Glutamatergic neuron (in vitro differentiated cells): Measurements from ENCODE around the gene CLIC1. TPM values are rescaled to one million over a fixed set of nuclear protein-coding genes. Genes with fewer than 3 reads are reported as not detected.

Source experiments
- DNase-seq: peaks from one replicate; pipeline ENCODE4 v3.0.0; 2022
- H3K27ac Mint-ChIP-seq: one replicate; pipeline ENCODE4 v1.8.0; 2020; ENCODE audit warnings: mild to moderate bottlenecking, mixed read lengths, inconsistent platforms; ENCODE audit not compliant: unreplicated experiment
- H3K27me3 Mint-ChIP-seq: one replicate; pipeline ENCODE4 v1.8.0; 2020; ENCODE audit warnings: mild to moderate bottlenecking, moderate library complexity, mixed read lengths, inconsistent platforms; ENCODE audit not compliant: unreplicated experiment
- H3K36me3 Mint-ChIP-seq: one replicate; pipeline ENCODE4 v1.8.0; 2020; ENCODE audit warnings: mild to moderate bottlenecking, mixed read lengths, inconsistent platforms; ENCODE audit not compliant: unreplicated experiment
- H3K4me1 Mint-ChIP-seq: one replicate; pipeline ENCODE4 v1.8.0; 2020; ENCODE audit warnings: mild to moderate bottlenecking, low read depth, mixed read lengths, inconsistent platforms; ENCODE audit not compliant: unreplicated experiment
- H3K4me3 Mint-ChIP-seq: one replicate; pipeline ENCODE4 v1.8.0; 2020; ENCODE audit warnings: mild to moderate bottlenecking, mixed read lengths, inconsistent platforms; ENCODE audit not compliant: unreplicated experiment
- H3K9me3 Mint-ChIP-seq: one replicate; pipeline ENCODE4 v1.8.0; 2020; ENCODE audit warnings: mild to moderate bottlenecking, moderate library complexity, mixed read lengths, inconsistent platforms; ENCODE audit not compliant: unreplicated experiment
- total RNA-seq: library from RNA; stranded (reverse); fragmentation: NEBNext Ultra II Directional; extraction: Animal tissue kit (Norgen Biotek cat#: 25700); gene quantifications from one replicate; pipeline ENCODE4 v1.2.1, GENCODE V29; 2021; ENCODE audit not compliant: unreplicated experiment
- TF ChIP-seq, protein P1 (sequence below): fragments of 200-600 bp; sonication (generic); IDR thresholded peaks from one replicate; pipeline ENCODE4 v1.5.0; 2021; ENCODE audit not compliant: partially characterized antibody, unreplicated experiment

Gene CLIC1
- total RNA-seq, 1 donor from 2014 or later = 310 TPM

DNA sequence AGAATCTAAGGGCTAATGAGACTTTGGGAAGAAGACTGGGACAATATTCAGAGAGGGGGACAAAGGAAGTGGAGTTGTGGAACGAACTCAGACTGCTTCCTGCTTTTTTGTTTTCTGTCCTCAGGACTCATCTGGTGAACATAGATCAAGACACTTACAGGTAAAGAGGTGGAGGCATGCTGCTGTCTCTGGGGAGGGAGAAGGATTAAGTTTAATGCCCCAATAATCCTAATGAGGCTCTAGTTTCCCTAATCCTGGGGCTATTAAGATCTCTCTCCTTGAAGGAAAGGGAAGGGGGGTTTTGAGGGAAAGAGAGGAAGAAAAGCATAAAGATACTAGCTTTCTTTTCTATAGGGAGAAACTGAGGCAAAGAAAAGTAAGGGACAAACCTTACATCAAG, 8.1 kb upstream of the CLIC1 start:
- DNase-seq = no peak
- Mint-ChIP-seq H3K9me3 (peaks cover 11% of the 10 kb centered on the region), H3K36me3 (no peaks in the 10 kb centered on the region), H3K4me3 (peak overlapping the region; percentile 32), H3K4me1 (no peaks in the 10 kb centered on the region), H3K27me3 (peaks cover 6% of the 10 kb centered on the region), H3K27ac (no peak overlapping the region)
- TF ChIP-seq, protein P1, sequence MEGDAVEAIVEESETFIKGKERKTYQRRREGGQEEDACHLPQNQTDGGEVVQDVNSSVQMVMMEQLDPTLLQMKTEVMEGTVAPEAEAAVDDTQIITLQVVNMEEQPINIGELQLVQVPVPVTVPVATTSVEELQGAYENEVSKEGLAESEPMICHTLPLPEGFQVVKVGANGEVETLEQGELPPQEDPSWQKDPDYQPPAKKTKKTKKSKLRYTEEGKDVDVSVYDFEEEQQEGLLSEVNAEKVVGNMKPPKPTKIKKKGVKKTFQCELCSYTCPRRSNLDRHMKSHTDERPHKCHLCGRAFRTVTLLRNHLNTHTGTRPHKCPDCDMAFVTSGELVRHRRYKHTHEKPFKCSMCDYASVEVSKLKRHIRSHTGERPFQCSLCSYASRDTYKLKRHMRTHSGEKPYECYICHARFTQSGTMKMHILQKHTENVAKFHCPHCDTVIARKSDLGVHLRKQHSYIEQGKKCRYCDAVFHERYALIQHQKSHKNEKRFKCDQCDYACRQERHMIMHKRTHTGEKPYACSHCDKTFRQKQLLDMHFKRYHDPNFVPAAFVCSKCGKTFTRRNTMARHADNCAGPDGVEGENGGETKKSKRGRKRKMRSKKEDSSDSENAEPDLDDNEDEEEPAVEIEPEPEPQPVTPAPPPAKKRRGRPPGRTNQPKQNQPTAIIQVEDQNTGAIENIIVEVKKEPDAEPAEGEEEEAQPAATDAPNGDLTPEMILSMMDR = no peak

DNA sequence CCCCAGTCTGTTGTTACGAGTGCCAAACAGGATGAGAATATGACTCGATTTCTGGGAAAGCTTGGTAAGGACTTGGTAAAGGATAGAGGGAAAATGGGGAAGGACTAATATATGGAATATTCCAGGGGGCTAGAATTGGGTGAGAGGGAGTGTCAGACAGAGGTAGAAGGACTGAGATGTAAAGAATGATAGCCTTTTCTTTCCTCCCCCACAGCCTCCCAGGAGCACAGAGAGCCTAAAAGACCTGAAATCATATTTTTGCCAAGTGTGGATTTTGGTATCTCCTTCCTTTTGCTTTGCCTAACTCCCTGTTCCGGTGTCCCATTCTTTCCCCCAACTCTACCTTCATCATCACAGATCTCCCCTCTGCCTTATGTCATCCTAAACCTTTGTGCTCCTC, 6.6 kb upstream of the CLIC1 start:
- H3K27ac Mint-ChIP-seq = no peak overlapping the region
- peaks cover 5% of the 10 kb centered on the region for H3K4me1 Mint-ChIP-seq

DNA sequence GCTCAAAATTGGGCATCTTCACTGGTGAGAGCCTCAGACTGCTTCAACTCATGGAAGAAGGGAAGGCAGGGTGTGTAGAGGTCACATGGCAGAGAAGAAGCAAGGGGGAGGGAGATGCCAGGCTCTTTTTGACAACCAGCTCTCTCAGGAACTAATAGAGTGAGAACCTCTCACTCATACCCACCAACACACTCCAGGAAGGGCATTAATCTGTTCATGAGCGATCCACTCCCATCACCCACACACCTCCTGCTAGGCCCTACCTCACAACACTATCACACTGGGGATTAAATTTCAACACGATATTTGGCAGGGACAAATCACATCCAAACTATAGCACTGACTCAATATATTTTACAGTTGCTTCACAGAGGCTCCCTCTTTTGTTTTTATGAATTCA, 5.5 kb upstream of the CLIC1 start:
- peaks cover 10% of the 10 kb centered on the region for H3K9me3 Mint-ChIP-seq
- TF ChIP-seq, protein P1 = no peak
- H3K36me3 Mint-ChIP-seq = no peaks in the 10 kb centered on the region
- H3K4me3 Mint-ChIP-seq = peak overlapping the region; percentile 65
- DNase-seq = no peak
- H3K27ac Mint-ChIP-seq = no peak overlapping the region
- peaks cover 8% of the 10 kb centered on the region for H3K4me1 Mint-ChIP-seq
- H3K27me3 Mint-ChIP-seq = peaks cover 8% of the 10 kb centered on the region

More for the DNA sequence above, 6.6 kb upstream of the CLIC1 start:
- no peak overlapping the region for H3K4me3 Mint-ChIP-seq
- TF ChIP-seq, protein P1 = no peak
- H3K36me3 Mint-ChIP-seq = no peaks in the 10 kb centered on the region
- H3K9me3 Mint-ChIP-seq = peaks cover 10% of the 10 kb centered on the region
- H3K27me3 Mint-ChIP-seq = peaks cover 8% of the 10 kb centered on the region
- DNase-seq = no peak

DNA sequence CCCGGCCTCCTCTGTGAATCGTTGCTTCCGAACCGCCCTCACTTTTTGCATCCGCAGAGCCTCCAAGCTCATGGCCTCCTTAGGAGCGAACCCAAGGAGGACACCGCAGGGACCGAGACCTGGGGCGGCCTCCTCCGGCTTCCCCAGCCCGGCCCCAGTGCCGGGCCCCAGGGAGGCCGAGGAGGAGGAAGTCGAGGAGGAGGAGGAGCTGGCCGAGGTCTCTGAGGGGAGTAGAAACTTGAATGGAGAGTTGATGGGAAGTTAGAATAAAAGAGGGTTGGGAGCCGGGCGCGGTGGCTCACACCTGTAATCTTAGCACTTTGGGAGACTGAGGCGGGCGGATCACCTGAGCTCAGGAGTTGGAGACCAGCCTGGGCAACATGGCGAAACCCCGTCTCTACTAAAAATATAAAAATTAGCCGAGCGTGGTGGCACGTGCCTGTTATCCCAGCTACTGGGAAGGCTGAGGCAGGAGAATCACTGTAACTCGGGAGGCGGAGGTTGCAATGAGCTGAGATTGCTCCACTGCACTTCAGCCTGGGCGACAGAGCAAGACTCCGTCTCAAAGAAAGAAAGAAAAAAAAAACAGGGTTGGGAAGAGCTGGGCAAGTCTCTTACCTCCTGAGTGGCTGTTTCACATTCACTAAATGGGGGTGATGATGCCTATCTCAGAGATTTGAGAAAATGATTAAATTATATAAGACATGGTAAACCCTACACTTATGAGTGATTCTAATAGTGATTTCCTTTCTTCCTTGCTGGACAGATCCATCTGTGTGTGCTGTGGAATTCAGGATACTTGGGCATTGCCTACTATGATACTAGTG, 4.3 kb upstream of the CLIC1 start:
- DNase-seq = no peak
- TF ChIP-seq, protein P1 = no peak
- Mint-ChIP-seq H3K4me1 (peaks cover 11% of the 10 kb centered on the region), H3K36me3 (no peaks in the 10 kb centered on the region), H3K27me3 (peaks cover 8% of the 10 kb centered on the region), H3K4me3 (peak overlapping the region; percentile 95), H3K27ac (no peak overlapping the region), H3K9me3 (peaks cover 16% of the 10 kb centered on the region)
